Osteoblast (primary cell): Measurements from ENCODE around the gene TMEM221. TPM values are rescaled to one million over a fixed set of nuclear protein-coding genes. Genes with fewer than 3 reads are reported as not detected.

ENCODE experiments used
- DNase-seq: peaks from one replicate; pipeline ENCODE4 v3.0.0; 2011; ENCODE audit warnings: low spot score, mixed read lengths; ENCODE audit not compliant: insufficient read length; ENCODE audit errors: missing footprints
- H2AFZ ChIP-seq: 2 replicates; pipeline ENCODE4 v1.6.0; 2011; ENCODE audit warnings: mild to moderate bottlenecking, low read length
- H3K27ac ChIP-seq: 2 replicates; pipeline ENCODE4 v1.5.1; 2011; ENCODE audit warnings: mild to moderate bottlenecking, low read depth, low read length, moderate library complexity
- H3K27me3 ChIP-seq: 2 replicates; pipeline ENCODE4 v1.6.0; 2012; ENCODE audit warnings: mild to moderate bottlenecking, control low read depth, inconsistent platforms, low read length, moderate library complexity; ENCODE audit not compliant: insufficient read depth
- H3K36me3 ChIP-seq: 2 replicates; pipeline ENCODE4 v1.5.1; 2011; ENCODE audit warnings: mild to moderate bottlenecking, low read length, control low read depth, moderate library complexity; ENCODE audit not compliant: insufficient read depth
- H3K4me1 ChIP-seq: 2 replicates; pipeline ENCODE4 v1.5.1; 2011; ENCODE audit warnings: mild to moderate bottlenecking, low read length, control low read depth, moderate library complexity; ENCODE audit not compliant: insufficient read depth
- H3K4me2 ChIP-seq: 2 replicates; pipeline ENCODE4 v1.6.0; 2011; ENCODE audit warnings: mild to moderate bottlenecking, low read length; ENCODE audit not compliant: insufficient read depth
- H3K4me3 ChIP-seq: fragments of 200-600 bp; sonication (generic); 3 replicates; pipeline ENCODE4 v1.5.1; 2012; ENCODE audit warnings: mild to moderate bottlenecking, low read length, inconsistent platforms; ENCODE audit not compliant: insufficient read depth
- H3K79me2 ChIP-seq: 2 replicates; pipeline ENCODE4 v1.6.0; 2012; ENCODE audit warnings: mild to moderate bottlenecking, low read length, control low read depth, inconsistent platforms; ENCODE audit not compliant: insufficient read depth
- H3K9me3 ChIP-seq: 2 replicates; pipeline ENCODE4 v1.5.1; 2011; ENCODE audit warnings: low read depth, low read length, control low read depth
- H4K20me1 ChIP-seq: 2 replicates; pipeline ENCODE4 v1.6.0; 2012; ENCODE audit warnings: mild to moderate bottlenecking, low read length, control low read depth; ENCODE audit not compliant: insufficient read depth
- CTCF ChIP-seq: IDR thresholded peaks from 2 replicates; pipeline ENCODE4 v1.5.1; 2011; ENCODE audit warnings: mild to moderate bottlenecking, low read depth, low read length, moderate library complexity; ENCODE audit errors: extremely low read depth
- total RNA-seq: library from RNA; depleted of rRNA; stranded (reverse); fragments of >200 nt; gene quantifications from 2 replicates; pipeline ENCODE4 v1.2.3, GENCODE V29; 2012

TMEM221 gene
- total RNA-seq, 1 donor: not detected

DNA sequence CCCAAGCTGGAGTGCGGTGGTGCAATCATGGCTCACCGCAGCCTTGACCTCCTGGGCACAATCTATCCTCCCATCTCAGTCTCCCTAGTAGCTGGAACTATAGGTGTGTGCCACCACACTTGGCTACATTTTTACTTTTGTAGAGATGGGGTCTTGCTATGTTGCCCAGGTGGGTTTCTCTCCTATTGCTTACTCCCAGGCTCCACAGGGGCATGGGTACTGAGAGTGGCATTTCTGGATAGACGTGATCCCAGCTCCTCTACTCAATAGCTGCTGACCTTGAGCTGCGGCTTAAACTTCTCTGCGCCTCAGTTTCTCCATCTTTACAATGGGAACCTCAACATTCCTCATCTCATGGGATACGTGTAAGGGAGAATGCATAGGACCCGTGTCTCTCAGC is 17.1 kb downstream of the TMEM221 start:
- no peaks in the 10 kb centered on the region for H3K36me3 ChIP-seq
- no peaks in the 10 kb centered on the region for H4K20me1 ChIP-seq
- no peak overlapping the region for H3K4me2 ChIP-seq
- H3K27ac ChIP-seq: no peak overlapping the region
- no peaks in the 10 kb centered on the region for H3K79me2 ChIP-seq
- H3K4me3 ChIP-seq: no peak overlapping the region
- DNase-seq: no peak
- H3K4me1 ChIP-seq: no peaks in the 10 kb centered on the region
- H3K9me3 ChIP-seq: no peaks in the 10 kb centered on the region
- H3K27me3 ChIP-seq: no peaks in the 10 kb centered on the region
- H2AFZ ChIP-seq: no peak overlapping the region
- TF ChIP-seq CTCF: no peak

DNA sequence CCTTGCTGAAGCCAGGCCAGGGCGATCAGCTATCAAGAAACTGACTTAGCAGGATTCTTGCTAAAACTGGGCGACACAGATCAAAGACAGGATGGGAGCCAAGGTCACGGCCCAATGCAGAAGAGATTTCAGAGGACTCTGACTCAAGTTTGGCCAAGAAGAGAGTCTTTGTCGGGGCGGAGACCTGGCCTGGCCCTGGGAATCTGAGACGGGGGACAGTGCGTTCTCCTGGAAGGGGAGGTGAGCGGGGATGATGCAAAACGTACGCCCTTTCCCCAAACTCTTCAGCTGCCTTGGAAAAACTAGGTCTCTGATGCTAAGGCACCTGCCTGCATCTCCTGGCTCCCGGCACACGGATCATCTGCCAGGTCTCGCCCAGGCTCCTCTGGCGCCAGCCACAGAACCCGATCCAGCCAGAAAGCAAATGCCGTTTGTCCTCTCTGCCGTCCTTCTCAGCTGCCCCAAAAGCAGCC is 18.8 kb downstream of the TMEM221 start:
- Histone ChIP-seq H3K4me3 (no peak overlapping the region), H3K36me3 (no peaks in the 10 kb centered on the region), H3K79me2 (no peaks in the 10 kb centered on the region), H3K27ac (no peak overlapping the region), H3K9me3 (no peaks in the 10 kb centered on the region), H4K20me1 (no peaks in the 10 kb centered on the region), H3K4me1 (no peaks in the 10 kb centered on the region), H2AFZ (no peak overlapping the region), H3K27me3 (no peaks in the 10 kb centered on the region), H3K4me2 (no peak overlapping the region)
- TF ChIP-seq CTCF: no peak
- peak; percentile 46 for DNase-seq

DNA sequence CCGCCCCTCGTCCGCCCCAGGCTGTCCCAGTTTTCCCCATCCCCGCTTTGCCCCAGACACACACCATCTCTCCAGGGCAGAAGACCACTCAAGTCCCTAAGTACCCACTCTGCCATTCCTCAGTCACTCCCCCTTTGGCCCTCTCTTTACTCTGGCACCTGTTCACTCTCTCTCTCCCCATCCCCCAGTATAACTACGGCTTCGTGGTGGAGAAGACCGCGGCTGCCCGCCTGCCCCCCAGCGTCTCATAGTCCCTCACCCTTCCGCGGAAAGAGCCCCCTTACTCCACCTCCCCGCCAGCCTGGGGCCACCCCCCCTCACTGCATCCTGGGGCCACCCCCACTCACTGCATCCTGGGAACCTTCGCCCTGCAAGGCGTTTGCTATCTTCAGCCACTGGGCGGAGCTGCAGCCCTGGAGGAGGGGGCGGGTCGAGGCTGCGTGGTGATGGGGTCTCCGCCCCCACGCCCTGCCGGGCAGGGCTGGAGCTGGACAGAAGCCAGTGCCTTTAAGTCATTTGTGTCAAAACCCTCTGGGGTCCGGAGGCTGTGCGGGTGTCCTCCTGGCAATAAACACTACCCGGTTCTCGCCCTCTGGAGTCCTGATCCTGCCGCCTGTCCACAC is 23.6 kb downstream of the TMEM221 start:
- peaks cover 3% of the 10 kb centered on the region for H3K4me1 ChIP-seq
- no peaks in the 10 kb centered on the region for H3K27me3 ChIP-seq
- no peak overlapping the region for H2AFZ ChIP-seq
- H3K36me3 ChIP-seq: no peaks in the 10 kb centered on the region
- H3K79me2 ChIP-seq: peaks cover 3% of the 10 kb centered on the region
- peak; percentile 93 for DNase-seq
- H3K9me3 ChIP-seq: no peaks in the 10 kb centered on the region
- no peak overlapping the region for H3K4me2 ChIP-seq
- TF ChIP-seq CTCF: peak; percentile 31
- no peak overlapping the region for H3K4me3 ChIP-seq
- H3K27ac ChIP-seq: no peak overlapping the region
- no peaks in the 10 kb centered on the region for H4K20me1 ChIP-seq

DNA sequence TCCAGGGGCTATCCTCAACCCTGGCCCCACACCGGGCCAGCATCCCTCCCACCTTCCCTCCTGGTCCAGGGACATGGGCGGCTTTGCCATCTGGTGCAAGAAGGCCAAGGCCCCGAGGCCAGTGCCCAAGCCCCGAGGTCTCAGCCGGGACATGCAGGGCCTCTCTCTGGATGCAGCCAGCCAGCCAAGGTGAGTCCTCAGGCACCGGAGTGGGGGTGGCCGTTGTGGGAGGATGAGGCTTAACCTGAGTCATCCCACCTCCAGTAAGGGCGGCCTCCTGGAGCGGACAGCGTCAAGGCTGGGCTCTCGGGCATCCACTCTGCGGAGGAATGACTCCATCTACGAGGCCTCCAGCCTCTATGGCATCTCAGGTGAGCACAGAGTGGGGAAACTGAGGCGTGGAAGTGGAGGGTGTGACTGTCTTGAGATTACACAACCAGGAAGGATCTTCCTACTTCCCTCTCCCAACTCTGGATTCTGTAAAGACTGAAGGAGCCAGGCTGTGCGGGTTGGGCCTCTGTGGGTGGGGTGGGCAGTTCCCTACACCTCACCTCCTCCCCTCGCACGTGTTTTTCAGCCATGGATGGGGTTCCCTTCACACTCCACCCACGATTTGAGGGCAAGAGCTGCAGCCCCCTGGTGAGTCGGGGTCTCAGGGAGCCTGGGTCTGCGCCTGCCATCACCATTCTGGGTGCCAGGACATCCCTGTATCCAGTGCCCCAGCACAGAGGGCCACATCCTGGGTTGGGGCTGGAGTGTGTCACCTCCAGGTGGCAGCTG is 24.8 kb downstream of the TMEM221 start:
- Histone ChIP-seq H3K27me3 (no peaks in the 10 kb centered on the region), H2AFZ (no peak overlapping the region), H3K4me2 (no peak overlapping the region), H3K36me3 (no peaks in the 10 kb centered on the region), H3K9me3 (no peaks in the 10 kb centered on the region), H4K20me1 (no peaks in the 10 kb centered on the region), H3K79me2 (peaks cover 3% of the 10 kb centered on the region), H3K4me3 (no peak overlapping the region), H3K4me1 (peaks cover 11% of the 10 kb centered on the region), H3K27ac (no peak overlapping the region)
- DNase-seq: peak; percentile 52
- TF ChIP-seq CTCF: no peak
